GM21529 (cell line): ENCODE measurements around the gene ARHGAP45.

Source experiments
- ATAC-seq: cut with Tn5 transposase; IDR thresholded peaks from one replicate; pipeline ENCODE4 v1.9.1; 2021; ENCODE audit not compliant: unreplicated experiment

The ARHGAP45 gene

GRCh38 chr19:1130771-1131717, 64.1 kb downstream of the ARHGAP45 start:
- ATAC-seq = no peak

GRCh38 chr19:1131718-1132551, 65.0 kb downstream of the ARHGAP45 start:
- peak; percentile 40 for ATAC-seq

GRCh38 chr19:1132552-1133383, 65.8 kb downstream of the ARHGAP45 start:
- ATAC-seq = peak; percentile 9

- ATAC-seq = peak; percentile 64
Measured at GRCh38 chr19:1133471-1133929, 66.5 kb downstream of the ARHGAP45 start.

- no peak for ATAC-seq
Measured at GRCh38 chr19:1134431-1134830, 67.5 kb downstream of the ARHGAP45 start.

- no peak for ATAC-seq
Measured at GRCh38 chr19:1135454-1135853, 68.5 kb downstream of the ARHGAP45 start.

GRCh38 chr19:1136201-1136600, 69.2 kb downstream of the ARHGAP45 start:
- ATAC-seq = no peak
